Activated CD4-positive, alpha-beta memory T cell treated with anti-CD3 and anti-CD28 coated beads, Interleukin-2, amount 10 ng/mL, durations not matched to agents 7 days and 5 days (primary cell): ENCODE results near the gene GSTA5. TPM values are rescaled to one million over a fixed set of nuclear protein-coding genes. Genes with fewer than 3 reads are reported as not detected.
"Not testable (repeated sequence)": the region's sequence is repeated elsewhere in the genome, so short reads cannot be mapped to it uniquely, and the experiment has no call there.

Experiments
- CTCF ChIA-PET: fragments of 350-600 bp; sonication (Branson Sonifier 250); formaldehyde crosslinking; loops from one replicate; lab custom pipeline; 2021; ENCODE audit warnings: antibody characterized with exemption, inconsistent platforms; lab: Charles Lee
- POLR2A ChIA-PET: fragments of 350-600 bp; sonication (Branson Sonifier 250); formaldehyde crosslinking; loops from one replicate; lab custom pipeline; 2021; ENCODE audit warnings: antibody characterized with exemption; lab: Charles Lee
- DNase-seq: peaks from one replicate; pipeline ENCODE4 v3.0.0-alpha.2; 2020
- H3K27ac Mint-ChIP-seq: one replicate; pipeline ENCODE4 v1.8.0; 2021; ENCODE audit warnings: mild to moderate bottlenecking, mixed read lengths
- H3K27me3 Mint-ChIP-seq: one replicate; pipeline ENCODE4 v1.8.0; 2021; ENCODE audit warnings: mixed read lengths
- H3K36me3 Mint-ChIP-seq: one replicate; pipeline ENCODE4 v1.8.0; 2021; ENCODE audit warnings: low read depth, mixed read lengths
- H3K4me1 Mint-ChIP-seq: one replicate; pipeline ENCODE4 v1.8.0; 2021; ENCODE audit warnings: mixed read lengths
- H3K4me3 Mint-ChIP-seq: one replicate; pipeline ENCODE4 v1.8.0; 2021; ENCODE audit warnings: mild to moderate bottlenecking, mixed read lengths
- H3K9me3 Mint-ChIP-seq: one replicate; pipeline ENCODE4 v1.8.0; 2021; ENCODE audit warnings: mixed read lengths
- total RNA-seq, 2 experiments: library from RNA; stranded (reverse); gene quantifications; one replicate each; pipeline ENCODE4 v1.2.3, GENCODE V29; 2021

Gene GSTA5
- total RNA-seq: not detected

DNA sequence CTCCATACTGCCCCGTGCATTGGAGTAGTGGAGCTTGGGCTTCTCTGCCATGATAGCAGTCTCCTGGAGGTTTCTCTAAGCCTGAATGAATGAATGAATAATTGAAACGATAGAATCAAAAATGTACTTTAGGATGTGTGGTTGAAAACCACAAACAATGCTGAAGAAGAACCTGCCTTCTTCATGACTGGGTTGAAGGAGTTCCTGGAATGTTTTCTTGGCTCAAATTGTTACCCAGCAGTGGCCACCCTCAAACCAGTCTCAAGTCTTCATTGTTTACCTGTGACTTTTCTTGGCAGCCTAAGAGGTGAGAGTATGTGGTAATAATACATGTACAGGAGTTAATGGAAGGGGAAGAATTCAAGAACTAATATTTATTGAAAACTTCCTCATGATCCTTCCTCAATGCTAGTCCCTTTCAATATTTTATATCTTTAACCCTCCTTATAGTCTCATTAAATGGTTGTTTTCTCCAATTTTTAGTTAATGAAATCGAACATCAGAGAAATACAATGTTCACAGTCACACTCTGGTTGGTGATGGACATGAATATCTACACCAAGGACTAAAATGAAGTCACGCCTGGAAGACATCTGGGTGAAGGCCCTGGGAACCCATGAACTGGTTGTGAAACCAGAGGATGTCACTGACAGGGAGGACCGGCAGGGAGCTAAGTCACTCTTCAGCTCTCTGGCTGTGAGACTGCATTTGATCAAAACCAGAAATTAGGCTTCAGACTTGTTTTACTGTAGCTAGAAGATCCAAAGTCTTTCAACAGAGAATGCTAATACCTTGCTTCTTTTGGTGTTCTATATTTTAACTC is at the start of gene GSTA5:
Gene GSTA5 (minus strand): TSS at position 51 of the 823 bp plus-strand sequence.
- no peak within 1 kb of the TSS for H3K4me3 Mint-ChIP-seq
- no peak for DNase-seq

DNA sequence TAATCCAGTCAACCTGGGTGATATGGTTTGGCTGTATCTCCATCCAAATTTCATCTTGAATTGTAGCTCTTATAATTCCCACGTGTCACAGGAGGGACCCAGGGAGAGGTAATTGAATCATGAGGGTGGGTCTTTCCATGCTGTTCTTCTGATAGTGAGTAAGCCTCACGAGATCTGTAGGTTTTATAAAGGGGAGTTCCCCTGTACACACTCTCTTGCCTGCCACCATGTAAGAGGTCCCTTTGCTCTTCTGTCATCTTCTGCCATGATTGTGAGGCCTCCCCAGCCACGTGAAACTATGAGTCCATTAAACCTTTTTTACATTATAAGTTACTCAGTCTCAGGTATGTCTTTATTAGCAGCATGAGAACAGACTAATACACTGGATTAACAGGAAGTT is 49.4 kb upstream of the GSTA5 start:
- no peak overlapping the region for H3K4me3 Mint-ChIP-seq
- no peak for DNase-seq
- H3K9me3 Mint-ChIP-seq: no peaks in the 10 kb centered on the region
- ChIA-PET CTCF (no interaction called here), POLR2A (interaction anchor here (0.7 kb wide), 1 partner anchor 66 kb away, joined by 3 read pairs; no protein-coding TSS in a partner anchor)
- peaks cover 8% of the 10 kb centered on the region for H3K4me1 Mint-ChIP-seq
- H3K36me3 Mint-ChIP-seq: no peaks in the 10 kb centered on the region
- peaks cover 3% of the 10 kb centered on the region for H3K27me3 Mint-ChIP-seq
- no peak overlapping the region for H3K27ac Mint-ChIP-seq

More for the DNA sequence above, at the start of gene GSTA5:
- Mint-ChIP-seq H3K4me1 (no peaks in the 10 kb centered on the region), H3K27ac (no peak within 1 kb of the TSS), H3K36me3 (no peaks in the 10 kb centered on the region), H3K9me3 (no peaks in the 10 kb centered on the region), H3K27me3 (peaks cover 28% of the 10 kb centered on the region)
- POLR2A ChIA-PET: no interaction called here
- CTCF ChIA-PET: interaction anchor here (0.9 kb wide), 1 partner anchor 155 kb away, joined by 4 read pairs; no protein-coding TSS in a partner anchor

DNA sequence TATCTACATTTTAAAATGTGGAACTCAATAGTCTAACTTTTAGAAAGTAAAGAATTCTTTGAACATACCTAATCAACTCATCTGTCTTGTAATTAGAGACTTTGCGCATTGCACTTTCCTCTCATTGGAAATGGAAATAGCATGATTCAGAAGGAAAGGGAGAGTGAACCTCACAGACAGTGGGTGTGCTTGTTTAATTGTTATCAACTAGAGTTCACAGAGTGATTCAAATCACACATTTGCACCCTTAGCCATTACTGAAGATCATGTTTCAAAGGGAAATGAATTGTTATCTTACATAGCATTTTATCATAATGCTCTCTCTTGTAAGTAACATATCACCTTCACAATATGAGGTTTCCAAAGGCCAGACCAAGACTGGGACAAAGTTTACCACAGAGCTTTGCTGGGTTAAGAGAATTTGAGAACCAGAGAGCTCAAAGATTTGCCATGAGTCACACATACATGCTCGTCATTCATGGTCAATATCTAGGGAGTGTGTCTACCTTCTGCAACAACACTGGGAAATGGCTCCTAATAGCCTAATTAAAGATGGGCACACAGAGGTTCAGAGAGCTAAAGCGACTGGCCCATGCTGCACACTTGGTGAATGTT is 47.4 kb upstream of the GSTA5 start:
- Mint-ChIP-seq H3K9me3 (no peaks in the 10 kb centered on the region), H3K4me3 (no peak overlapping the region), H3K27me3 (peaks cover 3% of the 10 kb centered on the region), H3K27ac (no peak overlapping the region), H3K36me3 (no peaks in the 10 kb centered on the region), H3K4me1 (peaks cover 2% of the 10 kb centered on the region)
- CTCF ChIA-PET: no interaction called here
- DNase-seq: no peak
- POLR2A ChIA-PET: no interaction called here

DNA sequence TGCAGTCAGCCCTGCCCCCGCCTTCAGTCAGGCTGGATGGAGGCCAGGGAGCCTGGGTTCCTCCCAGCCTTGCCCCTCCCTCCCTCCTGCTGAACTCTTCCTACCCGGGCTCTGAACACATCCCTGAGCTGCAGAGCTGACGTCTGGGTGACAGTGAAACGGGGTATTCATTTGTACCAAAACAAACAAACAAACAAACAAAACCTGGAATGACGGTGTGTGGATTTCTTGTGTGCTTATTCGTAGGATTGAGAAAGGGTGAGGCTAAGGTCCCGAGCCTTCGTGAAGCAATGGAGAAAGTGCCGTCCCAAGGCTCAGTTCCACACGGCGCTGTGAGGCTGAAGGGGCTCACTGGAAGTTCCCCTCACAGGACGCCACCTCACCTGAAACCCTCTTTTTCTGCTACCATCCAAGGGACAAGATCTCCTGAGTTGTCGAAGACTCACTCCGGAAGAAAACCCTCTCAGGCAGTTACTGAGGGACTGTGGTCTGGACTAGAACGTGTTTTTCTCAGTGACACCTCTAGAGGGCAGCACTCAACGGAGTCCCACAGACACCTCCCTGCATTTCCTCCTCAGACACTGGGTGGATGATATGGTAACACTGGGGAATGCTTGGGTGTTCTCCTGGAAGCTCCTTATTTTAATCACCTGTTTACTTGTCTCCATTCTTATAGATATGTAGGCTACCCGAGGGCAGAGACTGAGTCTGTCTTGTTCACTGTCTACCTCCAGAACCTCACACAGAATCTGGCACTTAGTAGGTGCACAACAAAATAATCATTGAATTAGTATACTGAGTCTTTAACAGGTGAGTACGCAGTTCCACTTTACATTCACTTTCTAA is 41.6 kb upstream of the GSTA5 start:
- no peaks in the 10 kb centered on the region for H3K27me3 Mint-ChIP-seq
- POLR2A ChIA-PET: interaction anchor here (0.6 kb wide), 1 partner anchor 42 kb away, joined by 3 read pairs; no protein-coding TSS in a partner anchor
- peaks cover 14% of the 10 kb centered on the region for H3K4me1 Mint-ChIP-seq
- peak overlapping the region; percentile 75 for H3K4me3 Mint-ChIP-seq
- DNase-seq: peak; percentile 71
- peak overlapping the region; percentile 48 for H3K27ac Mint-ChIP-seq
- H3K9me3 Mint-ChIP-seq: no peaks in the 10 kb centered on the region
- no peaks in the 10 kb centered on the region for H3K36me3 Mint-ChIP-seq
- CTCF ChIA-PET: interaction anchor here (0.6 kb wide), 2 partner anchors 463 to 684 kb away, joined by 3 to 7 read pairs; no protein-coding TSS in a partner anchor

DNA sequence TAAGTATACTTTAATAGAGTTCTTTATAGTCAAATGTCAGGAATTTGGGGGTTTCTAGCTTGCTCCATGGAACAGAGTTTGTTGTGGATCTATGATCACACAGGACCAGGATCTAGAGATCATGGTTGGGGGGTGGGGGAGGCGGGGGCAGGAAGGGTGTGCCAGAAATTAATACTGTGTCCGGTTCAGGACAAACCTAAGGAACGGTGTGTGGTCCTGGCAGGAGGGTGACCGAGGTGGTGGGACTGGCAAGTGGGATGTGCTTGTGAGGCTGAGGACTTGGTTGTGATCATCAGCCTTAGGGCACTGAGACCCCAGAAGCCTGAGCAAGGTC is 41.0 kb upstream of the GSTA5 start:
- Mint-ChIP-seq H3K4me1 (peaks cover 20% of the 10 kb centered on the region), H3K27me3 (no peaks in the 10 kb centered on the region), H3K4me3 (peak overlapping the region; percentile 75), H3K36me3 (no peaks in the 10 kb centered on the region), H3K9me3 (no peaks in the 10 kb centered on the region), H3K27ac (no peak overlapping the region)
- DNase-seq: no peak
- CTCF ChIA-PET: interaction anchor here (0.6 kb wide), 2 partner anchors 462 to 685 kb away, joined by 3 to 7 read pairs; no protein-coding TSS in a partner anchor
- POLR2A ChIA-PET: interaction anchor here (0.6 kb wide), 1 partner anchor 43 kb away, joined by 3 read pairs; no protein-coding TSS in a partner anchor

DNA sequence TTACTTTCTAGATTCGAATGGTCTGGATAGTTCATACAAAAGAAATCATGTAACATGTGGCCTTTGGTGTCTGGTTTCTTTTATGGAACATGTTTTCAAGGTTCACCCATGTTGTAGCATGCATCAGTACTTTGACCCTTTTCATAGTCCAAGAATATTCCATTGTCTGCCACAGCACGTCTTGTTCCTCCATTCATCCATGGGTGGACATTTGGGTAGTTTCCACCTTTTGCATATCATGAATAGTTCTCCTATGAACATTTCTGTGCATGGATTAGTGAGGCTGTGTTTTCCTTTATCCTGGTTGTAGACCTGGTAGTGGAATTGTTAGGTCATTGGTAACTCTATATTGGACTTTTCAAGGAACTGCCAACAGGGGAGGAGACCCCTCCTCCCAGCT is 37.2 kb upstream of the GSTA5 start:
- no peak for DNase-seq
- H3K9me3 Mint-ChIP-seq: no peaks in the 10 kb centered on the region
- H3K4me1 Mint-ChIP-seq: peaks cover 20% of the 10 kb centered on the region
- H3K27ac Mint-ChIP-seq: no peak overlapping the region
- H3K36me3 Mint-ChIP-seq: no peaks in the 10 kb centered on the region
- peaks cover 10% of the 10 kb centered on the region for H3K27me3 Mint-ChIP-seq
- POLR2A ChIA-PET: no interaction called here
- CTCF ChIA-PET: no interaction called here
- no peak overlapping the region for H3K4me3 Mint-ChIP-seq

DNA sequence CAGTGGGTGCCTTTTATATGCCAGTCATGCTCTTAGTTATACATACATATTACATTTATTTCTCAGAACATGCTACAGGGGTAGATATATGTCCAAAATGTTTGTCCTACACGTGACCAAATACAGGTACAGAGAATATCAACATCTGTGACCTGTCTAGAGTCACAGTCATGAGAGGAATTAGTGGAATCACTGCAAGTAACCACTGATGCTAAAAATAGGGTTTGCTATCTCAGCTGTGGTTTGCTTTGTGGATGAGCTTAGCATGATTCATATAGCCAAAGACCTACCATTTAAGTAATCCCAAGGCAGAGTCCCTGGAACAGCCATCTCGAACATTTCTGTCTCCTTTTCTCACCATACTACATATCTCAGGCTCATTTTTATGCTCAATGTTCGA is 36.6 kb upstream of the GSTA5 start:
- Mint-ChIP-seq H3K9me3 (no peaks in the 10 kb centered on the region), H3K27me3 (peaks cover 10% of the 10 kb centered on the region), H3K36me3 (no peaks in the 10 kb centered on the region), H3K4me1 (peaks cover 17% of the 10 kb centered on the region), H3K27ac (no peak overlapping the region), H3K4me3 (no peak overlapping the region)
- CTCF ChIA-PET: no interaction called here
- no peak for DNase-seq
- POLR2A ChIA-PET: no interaction called here

DNA sequence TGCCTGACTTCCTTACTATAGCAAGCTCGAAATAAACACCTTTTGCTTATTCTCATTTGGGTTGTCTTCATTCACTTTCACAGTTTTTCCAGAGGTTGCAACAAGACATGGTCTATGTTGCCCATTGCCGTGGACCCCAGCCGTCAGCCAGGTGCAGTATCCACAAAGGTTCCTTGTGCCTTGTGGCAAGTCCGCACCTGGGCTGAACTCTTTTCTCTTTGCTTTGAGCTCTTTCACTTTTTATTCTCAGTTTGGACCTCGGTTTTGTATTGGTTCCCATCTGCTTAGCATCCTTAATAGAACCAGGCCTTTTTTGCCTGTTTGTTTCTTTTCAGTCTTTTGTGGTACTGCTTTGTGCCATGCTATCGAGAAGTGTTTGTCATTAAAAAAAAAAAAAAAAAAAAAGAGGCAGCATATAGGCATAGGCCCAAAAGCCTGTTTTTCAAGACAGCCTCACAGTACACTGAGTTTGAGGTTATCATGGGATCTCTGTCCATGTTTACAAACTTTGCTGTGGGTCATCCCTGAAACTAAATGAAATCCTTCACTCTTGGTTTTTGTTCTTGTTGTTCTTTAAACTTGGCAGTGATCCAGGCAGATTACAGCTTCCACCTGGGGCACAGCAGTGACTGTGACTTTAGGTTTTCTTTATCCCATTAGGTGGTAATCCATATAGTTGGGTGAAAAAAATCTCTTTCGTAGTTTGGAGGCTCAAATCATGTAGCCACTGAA is 35.6 kb upstream of the GSTA5 start:
- Mint-ChIP-seq H3K4me3 (no peak overlapping the region), H3K36me3 (no peaks in the 10 kb centered on the region), H3K27me3 (peaks cover 12% of the 10 kb centered on the region), H3K4me1 (peaks cover 11% of the 10 kb centered on the region), H3K27ac (no peak overlapping the region), H3K9me3 (no peaks in the 10 kb centered on the region)
- CTCF ChIA-PET: no interaction called here
- POLR2A ChIA-PET: no interaction called here
- DNase-seq: no peak

DNA sequence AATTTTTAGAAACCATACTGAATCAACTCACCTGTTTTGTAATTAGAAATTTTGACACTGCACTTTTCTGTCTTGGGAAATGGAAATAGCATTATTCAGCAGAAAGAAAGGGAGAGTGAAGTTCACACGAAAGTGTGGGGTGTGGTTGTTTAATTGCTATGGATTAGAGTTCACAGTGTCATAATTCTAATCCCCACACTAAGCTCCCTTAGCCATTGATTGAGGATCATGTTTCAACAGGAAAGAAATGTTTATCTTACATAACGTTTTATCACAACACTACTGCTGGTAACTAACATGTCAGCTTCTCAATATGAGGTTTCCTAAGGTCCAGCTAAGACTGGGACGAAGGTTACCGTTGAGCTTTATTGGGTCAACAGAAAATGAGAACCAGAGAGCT is 31.4 kb upstream of the GSTA5 start:
- H3K27ac Mint-ChIP-seq: no peak overlapping the region
- peaks cover 4% of the 10 kb centered on the region for H3K4me1 Mint-ChIP-seq
- CTCF ChIA-PET: no interaction called here
- POLR2A ChIA-PET: no interaction called here
- no peaks in the 10 kb centered on the region for H3K9me3 Mint-ChIP-seq
- DNase-seq: no peak
- H3K36me3 Mint-ChIP-seq: no peaks in the 10 kb centered on the region
- no peak overlapping the region for H3K4me3 Mint-ChIP-seq
- peaks cover 15% of the 10 kb centered on the region for H3K27me3 Mint-ChIP-seq

DNA sequence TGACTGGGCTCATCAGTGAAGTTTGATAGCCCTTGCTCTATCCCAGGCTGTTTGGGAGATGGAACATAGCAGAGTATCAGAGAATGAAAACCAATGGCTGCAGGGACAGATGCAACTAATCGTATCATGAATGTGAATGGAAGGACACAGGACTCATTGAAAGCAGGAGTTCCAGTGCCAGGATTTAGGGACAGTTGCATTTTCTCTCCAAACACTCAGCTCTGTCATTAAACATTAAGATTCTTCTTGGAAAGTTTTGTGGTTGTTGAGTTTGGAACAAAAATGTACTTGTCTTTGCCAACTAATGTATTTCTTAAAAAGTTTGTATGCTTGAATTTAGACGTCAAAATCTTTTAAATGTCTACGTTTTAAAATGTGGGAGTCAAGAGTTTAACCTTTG is 31.0 kb upstream of the GSTA5 start:
- Mint-ChIP-seq H3K4me1 (peaks cover under 1% of the 10 kb centered on the region), H3K4me3 (no peak overlapping the region), H3K27ac (no peak overlapping the region), H3K27me3 (peaks cover 15% of the 10 kb centered on the region), H3K36me3 (no peaks in the 10 kb centered on the region), H3K9me3 (no peaks in the 10 kb centered on the region)
- no peak for DNase-seq
- ChIA-PET POLR2A (no interaction called here), CTCF (no interaction called here)

DNA sequence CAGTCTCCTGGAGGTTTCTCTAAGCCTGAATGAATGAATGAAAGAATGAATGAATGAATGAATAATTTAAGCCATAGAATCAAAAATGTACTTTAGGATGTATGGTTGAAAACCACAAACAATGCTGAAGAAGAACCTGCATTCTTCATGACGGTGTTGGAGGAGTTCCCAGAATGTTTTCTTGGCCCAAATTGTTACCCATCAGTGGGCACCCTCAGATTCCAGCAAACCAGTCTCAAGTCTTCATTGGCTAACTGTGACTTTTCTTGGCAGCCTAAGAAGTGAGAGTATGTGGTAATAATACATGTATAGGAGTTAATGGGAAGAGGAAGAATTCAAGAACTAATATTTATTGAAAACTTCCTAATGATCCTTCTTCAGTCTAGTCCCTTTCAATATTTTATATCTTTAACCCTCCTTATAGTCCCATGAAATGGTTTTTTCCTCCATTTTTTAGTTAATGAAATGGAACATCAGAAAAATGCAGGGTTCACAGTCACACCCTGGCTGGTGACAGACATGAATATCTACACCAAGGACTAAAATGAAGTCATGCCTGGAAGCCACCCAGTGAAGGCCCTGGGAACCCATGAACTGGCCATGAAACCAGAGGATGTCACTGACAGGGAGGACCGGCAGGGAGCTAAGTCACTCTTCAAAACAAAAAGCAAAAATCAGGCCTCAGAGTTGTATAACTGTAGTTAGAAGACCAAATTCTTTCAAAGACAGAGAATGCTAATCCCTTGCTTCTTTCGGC is 29.9 kb upstream of the GSTA5 start:
- CTCF ChIA-PET, H3K4me3 Mint-ChIP-seq, POLR2A ChIA-PET, DNase-seq, H3K36me3 Mint-ChIP-seq, H3K9me3 Mint-ChIP-seq, H3K27ac Mint-ChIP-seq, H3K4me1 Mint-ChIP-seq: not testable (repeated sequence)
- H3K27me3 Mint-ChIP-seq: peaks cover 15% of the 10 kb centered on the region

DNA sequence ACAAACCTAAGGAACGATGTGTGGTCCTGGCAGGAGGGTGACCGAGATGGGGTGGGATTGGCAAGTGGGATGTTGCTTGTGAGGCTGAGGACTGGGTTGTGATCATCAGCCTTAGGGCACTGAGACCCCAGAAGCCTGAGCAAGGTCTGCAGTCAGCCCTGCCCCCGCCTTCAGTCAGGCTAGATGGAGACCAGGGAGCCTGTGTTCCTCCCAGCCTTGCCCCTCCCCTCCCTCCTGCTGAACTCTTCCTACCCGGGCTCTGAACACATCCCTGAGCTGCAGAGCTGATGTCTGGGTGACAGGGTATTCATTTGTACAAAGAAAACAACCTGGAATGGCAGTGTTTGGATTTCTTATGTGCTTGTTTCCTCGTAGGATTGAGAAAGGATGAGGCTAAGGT is 28.3 kb upstream of the GSTA5 start:
- CTCF ChIA-PET, POLR2A ChIA-PET, H3K4me3 Mint-ChIP-seq, H3K36me3 Mint-ChIP-seq, H3K27ac Mint-ChIP-seq, H3K4me1 Mint-ChIP-seq, DNase-seq, H3K9me3 Mint-ChIP-seq: not testable (repeated sequence)
- H3K27me3 Mint-ChIP-seq: peaks cover 22% of the 10 kb centered on the region
